ENCODE data around the gene MYO5A.
"Not testable (repeated sequence)": the region's sequence is repeated elsewhere in the genome, so short reads cannot be mapped to it uniquely, and the experiment has no call there.

The MYO5A gene

GRCh38 chr15:52459701-52460100 is 69.0 kb downstream of the MYO5A start:
- DNase-seq, result not testable (repeated sequence)

GRCh38 chr15:52459265-52459664 is 69.4 kb downstream of the MYO5A start:
- not testable (repeated sequence) for DNase-seq

GRCh38 chr15:52448011-52448890 is 80.4 kb downstream of the MYO5A start:
- DNase-seq, result no peak

DNA sequence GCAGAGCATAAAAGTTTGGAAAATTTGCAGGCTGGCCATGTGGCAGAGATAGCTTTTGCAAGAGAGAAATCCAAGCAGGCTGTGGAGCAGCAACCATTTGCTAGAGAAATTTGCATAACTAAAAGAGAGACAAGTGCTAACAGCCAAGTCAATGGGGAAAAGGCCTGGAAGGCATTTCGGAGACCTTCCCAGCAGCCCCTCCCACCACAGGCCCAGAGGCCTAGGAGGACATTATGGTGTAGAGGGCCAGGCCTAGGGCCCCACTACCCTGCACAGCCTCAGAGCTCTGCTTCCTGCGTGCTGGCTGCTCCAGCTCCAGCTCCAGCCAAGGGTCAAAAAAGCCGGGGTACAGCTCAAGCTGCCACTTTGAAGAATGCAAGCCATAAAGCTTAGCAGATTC is 82.7 kb downstream of the MYO5A start:
- no peak for DNase-seq

DNA sequence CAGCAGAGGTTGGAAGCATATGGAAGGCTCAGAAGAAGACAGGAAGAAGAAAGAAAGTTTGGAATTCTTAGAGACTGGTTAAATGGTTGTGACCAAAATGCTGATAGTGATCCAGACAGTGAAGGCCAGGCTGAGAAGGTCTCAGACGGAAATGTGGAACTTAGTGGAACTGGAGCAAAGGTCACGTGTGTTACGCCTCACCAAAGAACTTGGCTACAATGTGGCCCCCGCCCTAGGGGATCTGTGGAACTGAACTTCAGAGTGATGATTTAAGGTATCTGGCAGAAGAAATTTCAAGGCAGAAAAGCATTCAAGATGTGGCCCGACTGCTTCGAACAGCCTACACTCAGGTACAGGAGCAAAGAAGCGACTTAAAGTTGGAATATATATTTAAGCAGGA is 83.1 kb downstream of the MYO5A start:
- no peak for DNase-seq

- DNase-seq, result not testable (repeated sequence)
These were observed 85.5 kb downstream of the MYO5A start for GRCh38 chr15:52443205-52443604.

- no peak for DNase-seq
These were observed 86.8 kb downstream of the MYO5A start for GRCh38 chr15:52441841-52442240.

GRCh38 chr15:52440946-52441345 is 87.7 kb downstream of the MYO5A start:
- DNase-seq, result no peak

DNA sequence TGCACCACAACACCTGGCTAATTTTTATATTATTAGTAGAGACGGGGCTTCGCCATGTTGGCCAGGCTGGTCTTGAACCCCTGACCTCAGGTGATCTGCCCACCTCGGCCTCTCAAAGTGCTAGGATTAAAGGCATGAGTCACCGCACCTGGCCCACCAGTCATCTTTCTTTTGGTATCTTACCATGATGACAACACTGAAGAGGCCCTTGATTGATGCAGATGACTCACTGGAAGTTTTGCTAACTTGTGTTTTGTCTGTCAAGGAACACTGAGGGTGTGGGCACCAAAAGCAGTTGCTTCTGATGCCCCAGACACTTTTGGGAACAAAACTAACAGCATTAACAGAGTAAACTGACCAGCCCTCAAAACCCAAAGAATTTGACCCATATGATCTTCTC is 88.3 kb downstream of the MYO5A start:
- no peak for DNase-seq

- no peak for DNase-seq
These were observed 89.2 kb downstream of the MYO5A start for GRCh38 chr15:52439470-52439869.

- DNase-seq, result not testable (repeated sequence)
These were observed 89.6 kb downstream of the MYO5A start for GRCh38 chr15:52439042-52439441.

DNA sequence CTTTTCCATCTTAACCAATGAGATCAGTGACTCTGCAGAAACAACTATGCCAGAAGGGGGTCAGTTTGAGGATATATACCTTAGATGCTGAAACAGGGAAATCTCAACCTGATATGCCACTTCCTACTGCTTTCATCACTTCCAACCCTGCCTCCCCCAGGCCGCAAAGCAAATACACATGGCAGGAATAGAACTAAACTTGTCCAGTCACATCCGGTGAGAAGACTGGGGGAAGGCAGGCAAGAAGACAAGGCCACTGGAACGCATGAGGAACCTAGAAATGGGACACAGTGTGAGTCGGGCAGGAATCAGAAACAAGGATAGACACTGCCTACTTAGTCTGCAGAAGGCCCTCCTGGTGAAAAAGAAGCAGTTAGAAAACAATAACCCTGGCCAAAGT is 90.6 kb downstream of the MYO5A start:
- DNase-seq, result no peak

DNA sequence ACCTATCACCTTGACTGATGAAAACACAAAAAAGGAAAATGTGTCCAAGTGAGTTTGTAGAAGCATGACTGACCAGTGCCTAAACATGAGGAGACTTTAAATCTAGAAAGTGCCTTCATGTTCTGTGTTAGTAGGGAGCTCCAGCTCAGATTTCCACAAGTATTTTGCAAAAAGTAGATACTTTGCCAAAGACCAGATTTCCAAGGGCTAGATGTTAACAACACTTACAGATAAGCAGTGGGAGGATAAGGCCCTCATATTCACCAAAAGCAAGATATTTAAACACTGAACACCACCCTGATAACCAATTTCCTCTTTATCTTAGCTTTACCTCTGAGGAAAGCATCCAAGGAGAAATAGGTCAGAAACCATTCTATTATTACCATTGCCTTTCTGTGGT is 91.0 kb downstream of the MYO5A start:
- no peak for DNase-seq

DNA sequence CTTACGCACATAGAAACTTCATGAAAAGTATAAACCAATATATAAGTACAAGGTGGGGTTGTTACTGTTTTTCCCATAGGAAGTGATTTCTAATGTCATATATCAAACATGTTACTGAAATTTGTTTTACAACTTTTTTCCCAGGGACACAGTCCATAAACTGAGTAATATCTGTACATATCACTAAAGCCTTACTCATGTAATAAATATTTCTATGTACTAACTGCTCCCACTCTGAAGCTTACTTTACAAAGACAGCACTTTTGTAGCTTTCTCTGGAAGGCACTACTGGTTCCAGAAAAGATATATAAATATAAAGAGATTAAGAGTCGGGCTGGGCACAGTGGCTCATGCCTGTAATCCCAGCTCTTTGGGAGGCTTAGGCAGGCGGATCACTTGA is 91.7 kb downstream of the MYO5A start:
- no peak for DNase-seq

GRCh38 chr15:52434885-52435284 is 93.8 kb downstream of the MYO5A start:
- no peak for DNase-seq

- no peak for DNase-seq
These were observed 100.4 kb downstream of the MYO5A start for GRCh38 chr15:52428297-52428696.

DNA sequence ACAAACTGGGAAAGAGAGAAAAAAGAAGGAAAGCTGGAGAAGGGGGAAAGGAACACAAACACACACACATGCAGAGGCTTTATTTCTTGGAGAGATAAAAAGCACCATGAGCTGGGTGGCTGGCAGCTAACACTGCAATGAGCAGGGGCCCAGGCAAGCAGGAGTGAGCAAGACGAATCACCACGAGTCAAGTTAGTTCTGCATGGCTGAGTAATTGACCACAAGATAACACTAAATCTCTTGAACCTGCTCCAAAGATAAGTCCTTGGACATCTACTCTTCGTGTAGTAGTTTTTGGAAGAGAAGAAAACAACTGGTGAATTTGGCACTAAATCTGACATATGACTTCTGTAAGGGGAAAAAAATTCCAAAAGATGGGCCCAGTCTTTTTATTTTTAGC is 100.9 kb downstream of the MYO5A start:
- no peak for DNase-seq

GRCh38 chr15:52424856-52425431 is 103.7 kb downstream of the MYO5A start:
- DNase-seq, result no peak

- no peak for DNase-seq
These were observed 104.8 kb downstream of the MYO5A start for GRCh38 chr15:52423852-52424251.

- DNase-seq, result no peak
These were observed 106.7 kb downstream of the MYO5A start for GRCh38 chr15:52422001-52422400.

DNA sequence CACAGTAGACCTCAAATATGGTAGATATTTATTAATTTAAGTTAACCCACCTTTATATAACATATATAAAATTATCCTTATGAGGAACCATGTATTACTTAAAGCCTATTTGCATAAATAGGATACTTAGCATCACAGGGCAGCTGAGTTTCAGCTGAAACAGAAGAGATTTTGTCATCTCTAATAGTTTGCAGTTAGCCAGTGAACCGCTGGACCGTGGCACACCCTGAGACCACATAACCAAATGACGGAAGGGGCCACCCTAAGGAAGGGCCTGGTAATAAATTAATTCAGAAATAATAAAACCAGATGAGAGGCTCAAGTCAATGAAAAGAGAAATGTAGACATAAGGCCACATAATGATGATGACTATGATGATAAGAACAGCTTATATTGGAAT is 107.7 kb downstream of the MYO5A start:
- peak; percentile 4 for DNase-seq

GRCh38 chr15:52419494-52419893 is 109.2 kb downstream of the MYO5A start:
- no peak for DNase-seq

- DNase-seq, result no peak
These were observed 110.7 kb downstream of the MYO5A start for GRCh38 chr15:52417957-52418356.

DNA sequence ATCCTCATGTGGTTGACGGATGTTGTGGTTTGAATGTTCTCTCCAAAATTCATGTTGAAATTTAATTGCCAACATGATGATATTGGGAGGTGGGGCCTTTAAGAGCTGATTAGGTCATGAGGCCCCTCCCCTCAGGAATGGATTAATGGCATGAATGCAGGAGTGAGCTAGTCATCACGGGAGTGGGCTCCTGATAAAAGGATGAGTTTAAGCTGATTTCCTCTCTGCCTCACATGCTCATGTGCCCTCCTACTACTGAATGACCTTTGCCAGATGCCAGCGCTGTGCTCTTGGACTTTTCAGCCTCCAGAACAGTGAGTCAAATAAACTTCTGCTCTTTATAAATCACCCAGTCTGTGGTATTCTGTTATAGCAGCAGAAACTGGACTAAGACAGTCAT is 111.2 kb downstream of the MYO5A start:
- DNase-seq, result no peak

DNA sequence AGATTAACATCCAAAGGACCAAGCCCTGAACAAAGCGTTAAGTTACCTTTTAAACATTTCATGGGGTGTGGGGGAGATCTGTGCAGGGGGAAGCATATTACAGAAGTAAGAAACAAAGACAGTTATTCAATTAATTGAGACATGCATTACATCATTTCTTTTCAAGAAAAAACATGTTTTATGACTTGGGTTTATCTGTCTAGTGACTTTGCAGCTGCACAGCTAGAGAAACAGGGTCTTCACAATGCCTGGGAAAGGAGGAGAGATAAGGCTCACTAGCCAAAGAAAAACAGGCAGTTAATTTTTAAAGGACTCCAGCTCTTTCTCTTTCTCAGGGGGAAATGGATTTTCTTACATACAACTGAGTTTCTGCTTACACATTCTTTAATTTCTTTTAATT is 112.1 kb downstream of the MYO5A start:
- DNase-seq, result not testable (repeated sequence)
